HG03378 (cell line): ENCODE data around the gene CDC14C.

Source experiments
- ATAC-seq: cut with Tn5 transposase; IDR thresholded peaks from one replicate; pipeline ENCODE4 v1.9.1; 2021; ENCODE audit warnings: mild to moderate bottlenecking, moderate library complexity; ENCODE audit not compliant: unreplicated experiment

The CDC14C gene

DNA sequence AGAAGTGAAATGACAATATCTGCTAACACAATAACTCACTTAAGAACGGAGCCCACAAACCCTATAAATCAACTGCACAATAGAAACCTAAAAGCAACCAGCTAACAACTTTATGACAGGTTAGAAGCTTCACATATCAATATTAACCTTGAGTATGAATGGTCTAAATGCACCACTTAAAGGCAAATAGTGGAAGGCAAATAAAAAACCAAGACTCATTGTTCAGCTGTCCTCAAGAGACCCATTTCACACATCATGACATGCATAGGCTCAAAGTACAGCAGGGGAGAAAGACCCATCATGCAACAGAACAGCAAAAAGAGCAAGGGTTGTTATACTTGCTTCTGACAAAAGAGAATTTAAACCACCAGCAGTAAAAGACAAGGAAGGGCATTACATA lies 46.8 kb downstream of the CDC14C start:
- no peak for ATAC-seq

DNA sequence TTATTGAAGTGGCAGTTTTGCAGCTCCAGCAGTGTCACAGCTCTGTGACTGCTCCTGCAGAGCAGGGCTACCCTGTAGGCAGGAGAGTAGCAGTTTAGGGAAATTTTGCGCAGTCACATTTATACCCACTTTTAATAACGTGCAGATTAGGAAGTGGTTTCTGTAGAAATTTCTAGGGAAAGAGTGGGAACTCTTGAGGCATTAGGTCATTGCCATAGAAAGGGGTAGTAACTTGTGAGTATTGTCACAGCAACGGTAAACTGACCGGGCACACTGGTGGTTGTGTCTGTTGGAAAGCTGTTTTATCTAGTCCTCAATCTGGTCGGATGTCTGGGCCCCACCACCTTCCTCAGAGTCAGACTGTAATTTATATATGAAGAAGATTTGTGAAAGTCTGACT lies 51.9 kb downstream of the CDC14C start:
- no peak for ATAC-seq

- no peak for ATAC-seq
Measured at GRCh38 chr7:48976850-48977249, 52.5 kb downstream of the CDC14C start.
